22Rv1 (cell line): ENCODE measurements around the gene WRNIP1.

Experiments
- H3K27ac ChIP-seq: fragments of 450-650 bp; 2 replicates; pipeline ENCODE4 v1.5.1; 2017
- CTCF ChIP-seq: fragments of 450-650 bp; IDR thresholded peaks from 2 replicates; pipeline ENCODE4 v1.5.1; 2017; ENCODE audit warnings: mild to moderate bottlenecking
- ZFX ChIP-seq: fragments of 450-650 bp; IDR thresholded peaks from 2 replicates; pipeline ENCODE4 v1.6.1; 2017; ENCODE audit warnings: antibody characterized with exemption, borderline replicate concordance

The WRNIP1 gene

GRCh38 chr6:2829253-2829652 is 64.1 kb downstream of the WRNIP1 start:
- TF ChIP-seq CTCF (no peak), ZFX (no peak)
- H3K27ac ChIP-seq: no peak overlapping the region

- no peak for TF ChIP-seq ZFX
- TF ChIP-seq CTCF: no peak
- no peak overlapping the region for H3K27ac ChIP-seq
These were observed 65.0 kb downstream of the WRNIP1 start for GRCh38 chr6:2830183-2830582.

- TF ChIP-seq ZFX: no peak
- no peak for TF ChIP-seq CTCF
- H3K27ac ChIP-seq: 0 out of 2 replicates have a peak overlapping the region, but pooled peaks have one; percentile 7
These were observed 66.2 kb downstream of the WRNIP1 start for GRCh38 chr6:2831392-2831791.

GRCh38 chr6:2834262-2834661 is 69.1 kb downstream of the WRNIP1 start:
- H3K27ac ChIP-seq: no peak overlapping the region
- TF ChIP-seq CTCF (no peak), ZFX (no peak)
